Measurements from ENCODE around the gene TIMM44. TPM values are rescaled to one million over a fixed set of nuclear protein-coding genes. Genes with fewer than 3 reads are reported as not detected.

The TIMM44 gene
- total and polyA plus RNA-seq, 10 of the 15 experiments (the other 5 are each of a cell fraction or from before 2014, with no cell fraction given) = 6.6 to 90.7 (median 57.6) TPM

DNA sequence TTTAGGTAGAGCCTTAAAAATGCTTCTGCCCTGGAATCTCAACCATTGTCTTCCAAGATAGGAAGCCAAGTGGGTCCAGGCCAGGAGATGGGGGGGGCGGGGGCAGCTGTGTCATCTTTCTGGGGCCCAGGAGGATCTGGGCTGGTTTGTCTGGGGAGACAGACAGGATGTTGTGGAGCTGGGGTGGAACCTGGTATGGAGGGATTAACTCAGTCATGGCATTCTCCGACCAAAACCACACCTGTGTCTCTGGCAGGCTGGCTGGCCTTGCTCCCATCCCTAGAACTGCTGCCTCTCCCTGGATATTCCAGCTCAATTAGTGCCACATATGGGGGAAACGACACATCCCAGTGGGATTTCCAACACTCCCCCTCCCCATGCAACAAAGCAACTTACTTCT is 42.5 kb downstream of the TIMM44 start (continued):
- TF ChIP-seq TAF1 (IDR thresholded peaks at IDR 0.05; ENCODE audit: borderline replicate concordance, low read depth, low read length) (no peak), BACH1 (IDR thresholded peaks at IDR 0.05; ENCODE audit: borderline replicate concordance) (no peak), CHD1 (IDR thresholded peaks at IDR 0.05; ENCODE audit: low read depth, low read length) (no peak), JUND (IDR thresholded peaks at IDR 0.05; ENCODE audit: low read depth, low read length) (no peak), ZNF274 (IDR thresholded peaks at IDR 0.05; ENCODE audit: insufficient read depth, insufficient read length) (no peak), POLR2AphosphoS2 (IDR thresholded peaks at IDR 0.05; ENCODE audit: low read depth, low read length) (no peak), NFIC (IDR thresholded peaks at IDR 0.05; ENCODE audit: low read depth, low read length) (no peak)
- TF ChIP-seq, protein P1, sequence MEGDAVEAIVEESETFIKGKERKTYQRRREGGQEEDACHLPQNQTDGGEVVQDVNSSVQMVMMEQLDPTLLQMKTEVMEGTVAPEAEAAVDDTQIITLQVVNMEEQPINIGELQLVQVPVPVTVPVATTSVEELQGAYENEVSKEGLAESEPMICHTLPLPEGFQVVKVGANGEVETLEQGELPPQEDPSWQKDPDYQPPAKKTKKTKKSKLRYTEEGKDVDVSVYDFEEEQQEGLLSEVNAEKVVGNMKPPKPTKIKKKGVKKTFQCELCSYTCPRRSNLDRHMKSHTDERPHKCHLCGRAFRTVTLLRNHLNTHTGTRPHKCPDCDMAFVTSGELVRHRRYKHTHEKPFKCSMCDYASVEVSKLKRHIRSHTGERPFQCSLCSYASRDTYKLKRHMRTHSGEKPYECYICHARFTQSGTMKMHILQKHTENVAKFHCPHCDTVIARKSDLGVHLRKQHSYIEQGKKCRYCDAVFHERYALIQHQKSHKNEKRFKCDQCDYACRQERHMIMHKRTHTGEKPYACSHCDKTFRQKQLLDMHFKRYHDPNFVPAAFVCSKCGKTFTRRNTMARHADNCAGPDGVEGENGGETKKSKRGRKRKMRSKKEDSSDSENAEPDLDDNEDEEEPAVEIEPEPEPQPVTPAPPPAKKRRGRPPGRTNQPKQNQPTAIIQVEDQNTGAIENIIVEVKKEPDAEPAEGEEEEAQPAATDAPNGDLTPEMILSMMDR (IDR thresholded peaks at IDR 0.05 in 2 of 3, conservative IDR thresholded peaks at IDR 0.05 in 1 of 3; ENCODE audit: control insufficient read depth in 2 of 3, extremely low read depth in 1 of 3, insufficient read depth in 1 of 3, low read depth in 3 of 3, low read length in 3 of 3) = no peak

DNA sequence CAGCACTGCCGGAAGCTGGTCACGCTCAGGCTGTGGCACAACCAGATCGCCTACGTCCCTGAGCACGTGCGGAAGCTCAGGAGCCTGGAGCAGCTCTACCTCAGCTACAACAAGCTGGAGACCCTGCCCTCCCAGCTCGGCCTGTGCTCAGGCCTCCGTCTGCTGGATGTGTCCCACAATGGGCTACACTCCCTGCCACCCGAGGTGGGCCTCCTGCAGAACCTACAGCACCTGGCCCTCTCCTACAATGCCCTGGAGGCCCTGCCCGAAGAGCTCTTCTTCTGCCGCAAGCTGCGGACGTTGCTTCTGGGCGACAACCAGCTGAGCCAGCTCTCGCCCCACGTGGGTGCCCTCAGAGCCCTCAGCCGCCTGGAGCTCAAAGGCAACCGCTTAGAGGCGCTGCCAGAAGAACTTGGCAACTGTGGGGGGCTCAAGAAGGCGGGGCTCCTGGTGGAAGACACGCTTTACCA is 43.0 kb downstream of the TIMM44 start:
- 74% methylated on average over 21 of the region's 21 CpGs for WGBS (ENCODE audit: insufficient coverage, insufficient replicate concordance, low lambda C conversion rate, missing lambda C conversion rate)
- intact Hi-C loops (cut with micrococcal nuclease; ENCODE audit: unreplicated experiment) = loop anchor here (10.0 kb wide), 1 partner anchor 216 kb away; the partner anchor contains the start of gene TRAPPC5
- in situ Hi-C loops (cut with MboI) = no loop called here
- H3K27ac ChIP-seq (ENCODE audit: control insufficient read depth, insufficient read depth) = no peak overlapping the region
- H4K20me1 ChIP-seq (ENCODE audit: control insufficient read depth, insufficient read depth) = peaks cover 9% of the 10 kb centered on the region; the same call in 1 of the 2 replicates
- no peak for TF ChIP-seq STAT1 (conservative IDR thresholded peaks at IDR 0.05)
- TF ChIP-seq RCOR1 (conservative IDR thresholded peaks at IDR 0.05; ENCODE audit: low read depth, low read length) = no peak
- H3K4me2 ChIP-seq (ENCODE audit: control insufficient read depth, insufficient read depth) = no peak overlapping the region
- ChIA-PET CTCF (interaction anchor here (1.1 to 1.4 kb wide), 4 partner anchors 10 to 262 kb away, joined by 3 to 6 read pairs (median 4); partner anchors contain the start of gene SNAPC2), POLR2A (interaction anchor here (0.5 kb wide), 1 partner anchor 763 kb away, joined by 3 read pairs; no protein-coding TSS in a partner anchor), SMC1A (ENCODE audit: uncharacterized antibody, unreplicated experiment) (no interaction called here), RAD21 (ENCODE audit: unreplicated experiment) (interaction anchor here (1.2 to 1.9 kb wide), 2 partner anchors 20 to 332 kb away, joined by 3 to 4 read pairs; no protein-coding TSS in a partner anchor)
- H3K9ac ChIP-seq (ENCODE audit: control insufficient read depth, insufficient read depth, low read length) = no peak overlapping the region
- H3K4me3 ChIP-seq = no peak overlapping the region
- H3K4me1 ChIP-seq (ENCODE audit: control insufficient read depth, insufficient read depth, low read length) = peaks cover 14% of the 10 kb centered on the region
- no peak overlapping the region for H2AFZ ChIP-seq (ENCODE audit: control insufficient read depth, low read depth, low read length)
- H3K27me3 ChIP-seq (replicated peaks in 1 of 2; ENCODE audit: control insufficient read depth in 2 of 2, insufficient read depth in 2 of 2, low read length in 1 of 2) = no peaks in the 10 kb centered on the region
- H3K36me3 ChIP-seq (ENCODE audit: control insufficient read depth in 2 of 2, insufficient read depth in 2 of 2, low read length in 1 of 2) = no peaks in the 10 kb centered on the region
- ATAC-seq (no peak), DNase-seq (ENCODE audit: low read depth, low spot score) (no peak), FAIRE-seq (no peak)
- no TSS peak for BruUV-seq (replicated peaks)
- peaks cover 22% of the 10 kb centered on the region for H3K79me2 ChIP-seq (ENCODE audit: control insufficient read depth, insufficient read depth, low read length)
- no peaks in the 10 kb centered on the region for H3K9me3 ChIP-seq (replicated peaks; ENCODE audit: control insufficient read depth, insufficient read depth, low read length)

All from GM12878 (cell line).